Measurements from ENCODE around the gene SLC25A43.
"Not testable (repeated sequence)": the region's sequence is repeated elsewhere in the genome, so short reads cannot be mapped to it uniquely, and the experiment has no call there.

The SLC25A43 gene

GRCh38 chrX:119467433-119467832, 68.3 kb downstream of the SLC25A43 start:
- in situ Hi-C loops (cut with HindIII; ENCODE audit: low sequenced_read_pairs): no loop called here

DNA sequence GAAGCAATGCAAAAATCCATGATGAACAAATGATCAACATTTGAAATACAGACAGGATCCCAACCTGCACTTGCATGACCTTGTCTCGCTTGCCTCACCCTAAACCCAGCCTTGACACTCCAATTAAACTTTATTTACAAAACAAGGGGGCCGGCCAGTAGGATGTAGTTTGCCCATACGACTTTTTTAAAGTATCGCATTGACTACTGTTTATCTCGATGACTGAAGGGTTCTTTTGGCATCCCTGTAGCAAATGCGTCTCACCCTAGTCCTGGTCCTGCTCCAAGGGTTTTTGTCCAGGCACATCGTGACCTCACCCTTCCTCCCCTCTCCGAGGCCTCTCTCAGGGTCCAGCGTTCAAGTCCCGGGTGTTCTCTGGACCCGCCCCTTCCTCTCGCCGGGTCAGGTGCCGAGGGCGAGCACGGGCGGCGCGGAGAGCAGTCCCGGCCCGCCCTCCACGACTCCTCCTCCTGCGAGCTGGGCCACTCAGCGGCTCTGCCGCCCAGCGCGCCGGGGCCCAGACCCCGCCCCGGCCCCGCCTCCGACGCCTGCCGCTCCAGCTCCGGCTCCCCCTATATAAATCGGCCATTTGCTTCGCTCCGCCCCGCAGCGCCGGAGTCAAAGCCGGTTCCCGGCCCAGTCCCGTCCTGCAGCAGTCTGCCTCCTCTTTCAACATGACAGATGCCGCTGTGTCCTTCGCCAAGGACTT, 68.9 kb downstream of the SLC25A43 start, which contains the start of gene SLC25A5:
SLC25A5 (plus strand) TSS at position 603 of the 709 bp plus-strand sequence; CDS start at position 675, 72 bp downstream.
- in situ Hi-C loops (cut with HindIII; ENCODE audit: low sequenced_read_pairs): no loop called here

GRCh38 chrX:119468551-119469312, 69.6 kb downstream of the SLC25A43 start:
- in situ Hi-C loops (cut with HindIII; ENCODE audit: low sequenced_read_pairs): no loop called here

- in situ Hi-C loops (cut with HindIII; ENCODE audit: low sequenced_read_pairs): no loop called here
Observed at GRCh38 chrX:119469313-119469635, 70.1 kb downstream of the SLC25A43 start.

DNA sequence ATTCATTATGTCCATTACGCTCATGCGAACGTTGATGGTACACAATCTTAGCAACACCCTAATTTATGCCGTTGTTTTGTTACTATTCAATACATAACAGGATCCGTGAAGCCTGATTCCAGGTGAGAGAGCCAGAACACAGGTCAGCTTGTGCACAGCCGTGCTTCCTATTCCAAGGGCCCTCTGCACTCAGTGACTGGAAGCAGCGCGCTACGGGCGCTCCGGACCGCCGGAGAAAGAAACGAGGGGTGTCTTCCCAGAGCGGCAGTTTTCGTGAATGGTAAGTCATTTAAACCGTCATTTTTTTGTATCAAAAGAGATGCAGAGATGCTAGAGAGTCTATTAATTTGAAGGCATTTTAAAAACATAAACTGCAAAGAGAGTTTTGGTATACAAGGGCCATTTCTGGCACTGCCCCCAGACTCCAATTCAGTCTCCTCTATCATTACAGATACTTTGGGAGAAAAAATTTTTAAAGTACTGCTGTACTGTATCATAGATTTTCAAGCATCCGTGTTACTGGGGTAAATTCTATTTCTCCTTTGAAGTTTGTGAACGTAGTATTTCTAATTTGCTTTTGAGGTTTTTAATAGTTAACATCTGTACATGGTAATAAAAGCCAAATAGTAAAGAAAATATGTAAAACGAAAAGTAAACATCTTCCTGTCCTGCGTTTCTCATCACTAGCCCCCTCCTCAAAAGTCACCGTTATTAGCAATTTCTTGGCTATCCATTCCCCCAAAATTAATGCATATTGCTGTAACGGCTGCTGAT, 75.7 kb downstream of the SLC25A43 start:
- in situ Hi-C loops (cut with HindIII; ENCODE audit: low sequenced_read_pairs): no loop called here

- in situ Hi-C loops (cut with HindIII; ENCODE audit: low sequenced_read_pairs): no loop called here
Observed at GRCh38 chrX:119475389-119476101, 76.4 kb downstream of the SLC25A43 start.

DNA sequence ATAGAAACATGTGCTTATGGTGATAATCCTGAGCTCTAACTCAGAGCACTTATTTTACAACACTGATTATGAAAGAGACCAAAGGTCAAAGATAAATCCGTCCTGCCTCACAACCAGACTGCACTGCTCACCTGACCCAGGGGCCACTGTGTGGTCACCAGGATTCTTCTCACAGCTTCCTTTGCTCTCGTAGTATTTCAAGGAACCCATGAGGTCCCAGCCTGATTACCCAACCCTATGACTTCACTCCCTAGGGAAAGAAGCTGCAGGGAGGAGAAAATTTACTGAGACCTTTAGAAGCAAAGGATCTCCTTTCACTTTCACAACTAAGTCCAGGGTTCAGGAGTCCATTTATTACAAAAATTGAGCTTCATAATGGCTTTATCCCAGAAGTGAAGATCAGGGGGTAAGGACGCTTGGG, 78.7 kb downstream of the SLC25A43 start:
- in situ Hi-C loops (cut with HindIII; ENCODE audit: low sequenced_read_pairs): no loop called here

- in situ Hi-C loops (cut with HindIII; ENCODE audit: low sequenced_read_pairs): no loop called here
Observed at GRCh38 chrX:119478504-119478903, 79.4 kb downstream of the SLC25A43 start.

- in situ Hi-C loops (cut with HindIII; ENCODE audit: low sequenced_read_pairs): no loop called here
Observed at GRCh38 chrX:119479845-119480244, 80.7 kb downstream of the SLC25A43 start.

GRCh38 chrX:119481323-119481801, 82.2 kb downstream of the SLC25A43 start:
- in situ Hi-C loops (cut with HindIII; ENCODE audit: low sequenced_read_pairs): no loop called here

DNA sequence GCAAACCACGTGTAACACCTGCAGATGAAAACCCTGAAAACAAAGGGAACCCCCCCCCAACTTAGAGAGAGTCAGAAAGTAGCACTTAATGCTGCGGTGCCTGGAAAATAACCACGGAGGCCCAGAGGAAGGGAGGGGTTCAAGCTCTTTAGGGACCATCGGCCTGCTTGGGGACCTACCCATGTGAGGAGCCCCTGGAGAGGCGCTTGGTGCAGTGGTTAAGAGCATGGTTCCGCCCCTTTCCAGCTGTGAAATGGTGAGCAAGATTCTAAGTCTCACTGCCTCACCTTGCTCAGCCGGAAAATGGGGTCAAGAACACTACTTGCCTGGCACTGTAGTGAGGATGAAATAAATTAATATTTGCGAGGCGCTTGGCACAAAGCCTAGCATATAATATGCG, 82.9 kb downstream of the SLC25A43 start:
- in situ Hi-C loops (cut with HindIII; ENCODE audit: low sequenced_read_pairs): no loop called here

GRCh38 chrX:119482481-119483480, 83.6 kb downstream of the SLC25A43 start:
- in situ Hi-C loops (cut with HindIII; ENCODE audit: low sequenced_read_pairs): no loop called here

GRCh38 chrX:119486745-119487144, 87.6 kb downstream of the SLC25A43 start:
- in situ Hi-C loops (cut with HindIII; ENCODE audit: low sequenced_read_pairs): no loop called here

DNA sequence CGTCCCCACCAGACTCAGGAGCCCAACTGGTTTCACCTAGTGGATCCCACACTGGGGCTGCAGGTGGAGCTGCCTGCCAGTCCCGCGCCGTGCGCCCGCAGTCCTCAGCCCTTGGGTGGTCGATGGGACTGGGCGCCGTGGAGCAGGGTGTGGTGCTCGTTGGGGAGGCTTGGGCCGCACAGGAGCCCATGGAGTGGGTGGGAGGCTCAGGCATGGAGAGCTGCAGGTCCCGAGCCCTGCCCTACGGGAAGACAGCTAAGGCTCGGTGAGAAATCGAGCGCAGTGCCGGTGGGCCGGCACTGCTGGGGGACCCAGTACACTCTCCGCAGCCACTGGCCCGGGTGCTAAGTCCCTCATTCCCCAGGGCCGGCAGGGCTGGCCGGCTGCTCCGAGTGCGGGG, 88.6 kb downstream of the SLC25A43 start:
- in situ Hi-C loops (cut with HindIII; ENCODE audit: low sequenced_read_pairs): not testable (repeated sequence)

- in situ Hi-C loops (cut with HindIII; ENCODE audit: low sequenced_read_pairs): no loop called here
Observed at GRCh38 chrX:119488749-119489148, 89.6 kb downstream of the SLC25A43 start.

DNA sequence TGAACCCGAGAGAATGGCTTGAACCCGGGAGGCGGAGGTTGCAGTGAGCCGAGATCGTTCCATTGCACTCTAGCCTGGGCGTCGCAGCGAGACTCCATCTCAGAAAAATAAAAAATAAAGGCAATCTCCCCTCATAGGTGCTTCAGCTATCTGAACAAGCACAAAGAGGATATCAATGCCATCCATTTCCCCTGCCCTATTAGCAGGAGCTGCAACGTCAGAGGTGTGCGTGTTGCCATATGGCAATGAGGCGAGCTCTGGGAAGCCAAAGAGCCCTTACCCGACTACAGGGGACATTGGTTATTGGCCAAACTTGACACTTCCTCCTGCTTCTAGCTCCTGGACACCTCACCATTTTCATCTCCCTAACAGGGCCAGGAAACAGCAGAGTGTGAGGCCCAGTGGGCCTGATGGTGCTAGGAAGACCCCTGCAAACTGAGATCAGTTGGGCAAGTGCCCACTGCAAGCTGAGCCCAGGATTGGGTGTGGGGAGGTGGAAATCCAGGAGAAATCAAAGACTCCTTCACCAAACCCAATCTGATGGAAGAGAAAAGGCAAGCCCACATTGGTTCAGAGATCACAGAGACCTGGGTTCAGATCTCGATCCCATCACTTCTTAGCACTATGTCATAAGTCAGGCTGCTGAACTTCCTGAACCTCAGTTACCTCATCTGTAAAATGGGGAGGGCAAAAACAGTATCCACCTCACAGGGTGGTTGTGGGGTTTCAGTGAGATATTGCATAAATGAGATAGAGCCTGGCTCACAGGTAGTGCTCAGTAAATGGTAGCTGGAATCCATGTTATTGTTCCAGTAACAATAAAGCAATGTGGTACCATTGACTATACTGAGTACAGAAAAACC, 90.3 kb downstream of the SLC25A43 start:
- in situ Hi-C loops (cut with HindIII; ENCODE audit: low sequenced_read_pairs): no loop called here

- in situ Hi-C loops (cut with HindIII; ENCODE audit: low sequenced_read_pairs): no loop called here
Observed at GRCh38 chrX:119492463-119492862, 93.3 kb downstream of the SLC25A43 start.

DNA sequence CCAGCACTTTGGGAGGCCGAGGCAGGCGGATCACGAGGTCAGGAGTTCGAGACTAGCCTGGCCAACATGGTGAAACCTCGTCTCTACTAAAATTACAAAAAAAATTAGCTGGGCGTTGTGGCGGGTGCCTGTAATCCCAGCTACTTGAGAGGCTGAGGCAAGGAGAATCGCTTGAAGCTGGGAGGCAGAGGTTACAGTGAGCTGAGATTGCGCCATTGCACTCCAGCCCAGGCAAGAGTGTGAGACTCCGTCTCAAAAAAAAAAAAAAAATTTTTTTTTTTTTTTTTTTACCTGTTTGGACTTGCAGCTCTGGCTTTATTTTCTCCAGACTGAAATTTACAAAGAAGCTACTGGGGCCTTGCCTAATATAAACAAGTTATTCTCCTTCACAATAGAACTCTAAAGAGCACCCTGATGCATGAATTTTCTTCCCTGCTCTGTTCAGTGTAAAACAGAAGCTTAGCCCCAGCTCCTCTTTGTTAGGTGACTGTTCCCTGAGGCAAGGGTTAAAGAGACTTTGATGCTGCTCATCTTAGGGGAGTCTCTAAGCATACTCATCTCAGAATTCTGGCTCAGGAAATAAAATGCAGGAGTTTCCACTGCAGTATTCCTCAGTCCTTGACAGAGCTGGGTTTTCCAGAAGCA, 94.8 kb downstream of the SLC25A43 start:
- in situ Hi-C loops (cut with HindIII; ENCODE audit: low sequenced_read_pairs): not testable (repeated sequence)
